OCI-LY1 (cell line): ENCODE measurements around the gene MYORG.

Source experiments
- CTCF ChIP-seq: fragments of 200-600 bp; sonication (generic), shearing (Covaris generic); IDR thresholded peaks from 2 replicates; pipeline ENCODE4 v1.5.1; 2017; ENCODE audit warnings: mild to moderate bottlenecking, antibody characterized with exemption, low read length, moderate library complexity, mixed read lengths
- EZH2 ChIP-seq: fragments of 200-600 bp; sonication (generic), shearing (Covaris generic); IDR thresholded peaks from 2 replicates; pipeline ENCODE4 v1.8.0; 2017; ENCODE audit warnings: borderline replicate concordance, mixed run types, mild to moderate bottlenecking, antibody characterized with exemption, low read length, moderate library complexity, mixed read lengths

GRCh38 chr9:34328500-34328986, 48.2 kb downstream of the MYORG start:
- TF ChIP-seq CTCF (no peak), EZH2 (no peak)
